Testis (tissue), 2 donors: ENCODE measurements around the gene ARL6IP1.

Source experiments
- CTCF ChIP-seq, 3 experiments: fragments of 450-650 bp in 2 of 3; fragments of 200-600 bp in 1 of 3; sonication (generic) in 1 of 3; IDR thresholded peaks; one replicate each; pipeline ENCODE4 v1.5.1; 2016 to 2019; ENCODE audit warnings: antibody characterized with exemption in 3 of 3, mild to moderate bottlenecking in 2 of 3, moderate library complexity in 1 of 3
- POLR2A ChIP-seq: fragments of 450-650 bp; IDR thresholded peaks from one replicate; pipeline ENCODE4 v1.6.1; 2017; ENCODE audit warnings: antibody characterized with exemption, mild to moderate bottlenecking, moderate library complexity

- TF ChIP-seq POLR2A: no peak
- TF ChIP-seq CTCF (IDR thresholded peaks at IDR 0.05): no peak
Observed at GRCh38 chr16:18842565-18842964, 41.2 kb upstream of the ARL6IP1 start.
